ENCODE data around the gene CERS6. TPM values are rescaled to one million over a fixed set of nuclear protein-coding genes. Genes with fewer than 3 reads are reported as not detected.

Gene CERS6
- total RNA-seq, 2 donors from 2014 or later = 12.5 to 16.3 TPM

- TF ChIP-seq POLR2A (IDR thresholded peaks at IDR 0.05) (no peak), CTCF (IDR thresholded peaks at IDR 0.05) (no peak)
- ATAC-seq (no peak), DNase-seq (no peak)
- Histone ChIP-seq H3K9me3 (no peaks in the 10 kb centered on the region), H3K4me3 (no peak overlapping the region), H3K27me3 (no peaks in the 10 kb centered on the region), H3K36me3 (replicated peaks in 1 of 2; ENCODE audit: insufficient read depth in 1 of 2, low read depth in 2 of 2) (no peaks in the 10 kb centered on the region), H3K4me1 (peaks cover 11% of the 10 kb centered on the region), H3K27ac (no peak overlapping the region)
- WGBS, 2 donors = 81 to 82% methylated on average over 13 of the region's 13 CpGs
- intact Hi-C loops (cut with DNase I) = no loop called here
These were observed 342.2 kb downstream of the CERS6 start for GRCh38 chr2:168798076-168798887.

- peaks cover 17% of the 10 kb centered on the region for H3K4me1 ChIP-seq
- H3K9me3 ChIP-seq = no peaks in the 10 kb centered on the region
- no peak overlapping the region for H3K27ac ChIP-seq
- H3K27me3 ChIP-seq = no peaks in the 10 kb centered on the region
- H3K4me3 ChIP-seq = no peak overlapping the region
- no peaks in the 10 kb centered on the region for H3K36me3 ChIP-seq (replicated peaks in 1 of 2; ENCODE audit: insufficient read depth in 1 of 2, low read depth in 2 of 2)
- DNase-seq = no peak
- intact Hi-C loops (cut with DNase I) = no loop called here
- TF ChIP-seq CTCF (IDR thresholded peaks at IDR 0.05) (no peak), POLR2A (IDR thresholded peaks at IDR 0.05) (no peak)
- no peak for ATAC-seq
- WGBS, 2 donors = 88 to 92% methylated on average over 1 of the region's 1 CpG
These were observed 342.9 kb downstream of the CERS6 start for GRCh38 chr2:168798888-168799410.

- Histone ChIP-seq H3K4me3 (no peak overlapping the region), H3K36me3 (replicated peaks in 1 of 2; ENCODE audit: insufficient read depth in 1 of 2, low read depth in 2 of 2) (no peaks in the 10 kb centered on the region), H3K27ac (peak overlapping the region; percentile 2 to 86 (median 70)), H3K27me3 (no peaks in the 10 kb centered on the region), H3K4me1 (peaks cover 38% of the 10 kb centered on the region), H3K9me3 (no peaks in the 10 kb centered on the region)
- DNase-seq (no peak), ATAC-seq (no peak)
- intact Hi-C loops (cut with DNase I) = no loop called here
- 50% methylated on average over 2 of the region's 2 CpGs for WGBS, 2 donors
- TF ChIP-seq CTCF (IDR thresholded peaks at IDR 0.05) (no peak), POLR2A (IDR thresholded peaks at IDR 0.05) (no peak)
These were observed 345.4 kb downstream of the CERS6 start for GRCh38 chr2:168801471-168801870.

- peak; percentile 60 to 81 (median 65) for DNase-seq
- H3K4me3 ChIP-seq = peak within 1 kb of the TSS in 1 of 2 donors; percentile 16
- no peaks in the 10 kb centered on the region for H3K36me3 ChIP-seq (replicated peaks in 1 of 2; ENCODE audit: insufficient read depth in 1 of 2, low read depth in 2 of 2)
- WGBS, 2 donors = 19 to 28% methylated on average over 9 to 10 of the region's 10 CpGs
- TF ChIP-seq POLR2A (IDR thresholded peaks at IDR 0.05) = peak in 2 of 3 donors; percentile 76
- no peak for TF ChIP-seq CTCF (IDR thresholded peaks at IDR 0.05)
- H3K27me3 ChIP-seq = no peaks in the 10 kb centered on the region
- H3K9me3 ChIP-seq = no peaks in the 10 kb centered on the region
- peaks cover 43% of the 10 kb centered on the region for H3K4me1 ChIP-seq
- peak; percentile 86 for ATAC-seq
- H3K27ac ChIP-seq = peak within 1 kb of the TSS; percentile 57 to 86 (median 72)
- intact Hi-C loops (cut with DNase I) = no loop called here
These were observed 346.1 kb downstream of the CERS6 start, which contains the start of gene NOSTRIN for GRCh38 chr2:168801961-168802858. TSS of gene NOSTRIN (plus strand) at chr2:168802637. CDS start at chr2:168802647, 10 bp downstream.

All from body of pancreas (tissue), 4 donors.